GM21717 (cell line): ENCODE data around the gene IRAK2.
A peak's percentile ranks its signal among the peaks of the same experiment; 100 is the strongest.
"Not testable (repeated sequence)": the region's sequence is repeated elsewhere in the genome, so short reads cannot be mapped to it uniquely, and the experiment has no call there.

Experiments
- ATAC-seq: cut with Tn5 transposase; IDR thresholded peaks from one replicate; pipeline ENCODE4 v1.9.1; 2021; ENCODE audit warnings: mild to moderate bottlenecking, moderate library complexity; ENCODE audit not compliant: unreplicated experiment

IRAK2 gene

DNA sequence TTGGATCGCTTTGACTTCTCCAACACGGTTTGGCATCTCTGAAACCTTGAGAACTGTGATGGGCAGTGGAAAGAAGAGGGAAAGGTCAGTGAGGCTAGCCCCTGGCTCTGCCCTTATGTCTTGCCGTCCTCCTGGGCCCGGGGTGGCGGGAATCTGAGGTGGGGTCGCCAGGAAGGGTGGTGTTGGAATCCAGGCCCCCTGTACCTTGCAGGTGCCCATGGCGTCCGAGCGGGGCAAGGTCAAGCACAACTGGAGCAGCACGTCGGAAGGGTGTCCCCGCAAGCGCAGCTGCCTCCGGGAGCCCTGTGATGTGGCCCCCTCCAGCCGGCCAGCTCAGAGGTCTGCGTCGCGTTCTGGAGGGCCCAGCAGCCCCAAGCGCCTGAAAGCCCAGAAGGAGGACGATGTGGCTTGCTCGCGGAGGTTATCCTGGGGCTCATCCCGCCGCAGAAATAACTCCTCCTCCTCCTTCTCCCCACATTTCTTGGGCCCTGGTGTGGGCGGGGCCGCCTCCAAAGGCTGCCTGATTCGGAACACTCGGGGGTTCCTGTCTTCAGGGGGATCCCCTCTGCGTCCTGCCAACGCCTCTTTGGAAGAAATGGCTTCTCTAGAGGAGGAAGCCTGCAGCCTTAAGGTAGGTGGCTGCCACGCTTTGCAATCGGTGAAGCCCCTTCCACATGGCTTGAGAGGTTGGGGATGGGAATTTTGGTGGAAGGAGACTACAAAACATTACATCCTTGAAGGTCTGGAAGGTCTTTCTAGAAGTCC lies 84.4 kb downstream of the IRAK2 start:
- ATAC-seq: peak; percentile 23

DNA sequence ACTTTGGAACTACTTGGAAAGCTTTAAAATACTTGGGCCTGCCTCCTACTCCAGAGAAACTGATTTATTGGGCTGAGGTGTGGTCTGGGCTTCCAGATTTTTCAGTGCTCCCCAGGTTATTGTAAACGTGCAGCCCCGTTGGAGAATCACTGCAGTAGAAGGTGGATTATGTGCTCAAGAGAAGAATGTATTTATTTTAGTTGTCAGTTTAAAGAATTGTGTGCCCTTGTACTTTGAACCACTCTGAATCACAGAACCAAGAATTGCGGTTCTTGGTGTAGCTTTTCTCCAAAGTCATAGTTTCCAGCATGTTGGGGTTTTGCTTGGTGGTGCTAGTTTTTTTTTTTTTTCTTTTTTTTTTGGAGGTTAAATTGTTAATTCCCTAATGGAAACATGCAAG lies 85.1 kb downstream of the IRAK2 start:
- ATAC-seq: no peak

DNA sequence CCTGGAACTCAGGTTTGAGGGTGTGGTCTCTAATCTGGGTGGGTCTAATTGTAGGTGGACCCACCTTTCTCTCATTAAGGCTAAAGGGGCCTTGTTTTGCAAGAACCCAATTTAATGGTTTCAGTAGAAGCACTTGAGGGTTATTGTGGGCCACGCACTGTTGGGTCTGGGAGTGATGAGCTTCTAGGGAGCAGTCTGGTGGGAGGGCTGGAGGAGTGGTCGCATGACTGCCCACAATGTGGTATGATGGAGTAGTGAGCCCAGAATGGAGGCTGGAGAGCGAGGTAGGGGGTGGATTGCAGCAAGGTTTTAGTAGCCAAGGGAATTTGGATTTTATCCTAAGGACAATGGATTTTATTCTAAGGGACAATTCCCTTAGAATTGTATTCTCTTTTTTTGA lies 86.3 kb downstream of the IRAK2 start:
- no peak for ATAC-seq

DNA sequence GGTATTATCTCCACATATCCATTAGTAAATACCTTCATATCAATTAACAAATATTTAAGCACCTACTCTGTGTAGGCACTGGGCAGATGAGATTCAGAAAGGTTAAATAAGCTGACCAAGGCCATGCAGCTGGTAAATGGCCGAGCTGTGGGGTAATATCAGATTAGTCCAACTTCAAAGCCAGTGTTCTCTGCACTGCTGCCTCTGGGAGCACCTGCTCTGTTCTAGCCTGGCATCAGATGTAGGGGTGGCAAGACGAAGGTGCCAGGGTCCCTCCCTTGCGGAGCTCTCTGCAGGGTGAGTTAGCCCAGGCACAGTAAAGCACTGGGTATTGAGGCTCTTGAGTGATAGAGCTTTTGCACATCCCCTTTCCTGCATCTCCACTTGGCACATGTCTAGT lies 89.0 kb downstream of the IRAK2 start:
- ATAC-seq: no peak

DNA sequence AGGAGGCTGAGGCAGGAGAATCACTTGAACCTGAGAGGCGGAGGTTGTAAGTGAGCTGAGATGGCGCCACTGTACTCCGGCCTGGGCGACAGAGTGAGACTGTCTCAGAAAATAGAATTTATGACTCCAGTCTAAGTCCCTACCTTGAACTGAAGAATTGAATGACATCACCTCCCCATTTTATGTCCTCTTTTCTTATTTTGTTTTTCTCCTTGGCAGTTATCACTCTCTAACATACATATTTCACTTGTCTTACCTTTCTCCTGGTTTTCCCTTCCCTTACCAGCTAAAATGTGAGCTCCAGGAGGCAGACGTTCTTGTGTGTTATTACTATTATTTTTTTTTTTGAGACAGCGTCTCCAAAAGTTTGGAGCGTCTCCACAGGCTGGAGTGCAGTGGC lies 91.1 kb downstream of the IRAK2 start:
- ATAC-seq: no peak

DNA sequence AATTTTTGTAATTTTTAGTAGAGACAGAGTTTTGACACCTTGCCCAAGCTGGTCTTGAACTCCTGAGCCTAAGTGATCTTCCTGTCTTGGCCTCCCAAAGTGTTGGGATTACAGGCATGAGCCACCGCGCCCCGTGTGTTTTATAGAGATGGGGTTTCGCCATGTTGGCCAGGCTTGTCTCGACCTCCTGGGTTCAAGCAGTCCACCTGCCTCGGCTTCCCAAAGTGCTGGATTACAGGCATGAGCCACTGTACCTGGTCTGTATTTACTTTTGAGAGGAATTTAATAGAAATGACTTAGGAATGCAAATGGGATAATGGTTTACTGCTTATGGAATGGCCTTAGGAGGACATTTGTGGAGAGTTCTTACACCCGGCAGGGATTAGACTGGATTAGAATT lies 94.3 kb downstream of the IRAK2 start:
- no peak for ATAC-seq

DNA sequence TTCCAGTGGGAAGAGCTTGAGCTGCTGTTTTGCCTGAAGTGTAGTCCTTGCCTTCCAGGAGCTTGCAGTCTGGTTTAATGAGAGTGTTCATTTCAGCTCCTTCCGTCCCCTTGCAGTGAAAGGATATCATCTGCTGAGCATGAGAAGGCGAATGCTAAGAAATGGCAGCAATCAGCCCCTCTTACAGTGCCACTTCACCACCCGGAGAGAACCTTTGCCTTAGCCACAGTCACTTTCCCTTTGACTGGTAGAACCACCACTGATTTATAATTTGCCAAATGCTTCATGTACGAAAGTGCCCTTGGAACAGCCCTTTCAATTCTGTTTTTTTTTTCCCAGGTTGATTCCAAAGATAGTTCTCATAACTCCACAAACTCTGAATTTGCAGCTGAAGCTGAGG lies 95.1 kb downstream of the IRAK2 start:
- no peak for ATAC-seq

DNA sequence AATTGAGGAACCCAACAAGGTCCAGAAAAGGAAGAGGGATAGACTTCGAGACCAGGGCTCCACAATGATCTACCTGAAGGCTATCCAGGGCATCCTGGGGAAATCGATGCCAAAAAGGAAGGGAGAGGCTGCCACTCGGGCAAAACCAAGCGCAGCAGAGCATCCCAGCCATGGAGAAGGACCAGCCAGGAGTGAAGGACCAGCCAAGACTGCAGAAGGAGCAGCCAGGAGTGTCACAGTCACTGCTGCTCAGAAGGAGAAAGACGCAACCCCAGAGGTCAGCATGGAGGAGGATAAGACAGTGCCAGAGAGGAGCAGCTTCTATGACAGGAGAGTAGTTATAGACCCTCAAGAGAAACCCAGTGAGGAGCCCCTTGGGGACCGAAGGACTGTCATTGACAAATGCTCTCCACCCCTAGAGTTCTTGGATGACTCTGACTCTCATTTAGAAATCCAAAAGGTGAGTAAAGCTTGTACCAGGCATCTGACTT lies 95.5 kb downstream of the IRAK2 start:
- no peak for ATAC-seq

DNA sequence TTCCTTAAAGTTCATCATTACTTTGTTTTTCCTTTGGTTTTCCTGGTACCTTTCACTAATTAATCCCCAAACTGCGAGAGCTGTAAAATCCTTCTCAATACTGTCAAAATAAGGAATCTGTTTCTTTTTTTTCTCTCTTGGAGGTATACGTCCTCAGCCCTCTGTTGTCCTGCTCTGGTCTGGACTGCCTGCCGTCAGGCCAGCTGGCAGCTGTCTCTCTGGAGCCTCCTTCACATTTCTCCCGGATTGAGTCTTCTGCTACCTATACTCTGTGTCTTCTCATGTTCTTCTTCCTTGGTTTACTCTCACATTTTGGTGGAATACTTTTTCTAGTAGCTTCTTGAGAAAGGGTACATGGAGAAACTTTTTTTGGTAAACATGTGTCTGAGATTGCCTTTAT lies 97.3 kb downstream of the IRAK2 start:
- ATAC-seq: no peak

DNA sequence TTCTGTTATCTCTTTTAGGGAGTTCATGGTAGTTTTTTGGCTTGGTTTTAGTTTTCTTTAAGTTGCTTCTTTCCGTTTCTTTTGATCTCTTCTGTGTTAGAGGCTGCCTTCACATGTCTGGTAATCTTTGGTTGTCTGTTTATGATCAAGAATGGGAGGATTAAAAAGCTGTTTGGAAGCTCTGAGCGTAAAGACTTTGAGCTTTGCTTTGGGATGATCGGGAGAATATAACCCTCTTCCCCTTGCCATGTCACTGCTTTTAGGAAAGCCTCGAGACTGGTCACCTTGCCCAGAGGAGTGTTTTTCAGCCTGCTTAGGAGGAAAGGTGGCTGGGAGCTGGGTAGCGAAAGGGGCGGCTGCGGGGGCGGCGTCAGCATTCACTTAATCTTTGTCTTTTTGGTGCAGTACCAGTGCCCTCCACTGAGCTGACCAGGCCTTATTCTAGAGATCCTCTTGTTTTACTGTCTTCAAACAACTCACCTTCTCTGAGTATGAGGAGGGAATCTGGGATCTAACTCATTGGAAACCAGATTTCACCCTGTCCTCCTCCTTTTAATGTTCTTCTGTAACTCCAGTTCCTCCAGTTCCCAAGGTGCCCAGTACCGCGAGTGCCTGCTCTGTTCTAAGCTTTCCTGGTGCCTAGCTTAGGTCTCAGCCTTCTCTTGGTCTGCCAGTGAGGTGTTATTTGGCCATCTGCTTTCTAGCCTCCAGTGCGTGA lies 99.1 kb downstream of the IRAK2 start:
- ATAC-seq: no peak

DNA sequence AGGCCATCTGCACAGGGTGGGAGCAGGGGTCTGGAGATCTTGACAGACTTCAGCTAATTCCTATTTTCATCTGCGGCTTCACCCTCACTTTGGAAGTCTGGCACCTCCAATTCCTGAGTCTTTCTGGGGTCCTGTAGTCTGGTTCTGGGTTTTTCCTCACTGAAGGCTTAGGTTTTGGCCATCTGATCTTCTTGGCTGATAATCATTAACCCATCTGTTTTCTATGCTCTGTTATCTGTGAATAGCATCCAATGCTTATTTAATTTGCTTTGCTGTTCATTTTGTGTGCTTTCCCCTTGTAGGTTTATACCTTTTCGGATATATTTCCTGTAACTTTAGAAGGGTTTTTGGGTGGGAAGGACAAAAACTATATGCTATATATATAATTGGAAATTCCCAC lies 101.1 kb downstream of the IRAK2 start:
- ATAC-seq: no peak

DNA sequence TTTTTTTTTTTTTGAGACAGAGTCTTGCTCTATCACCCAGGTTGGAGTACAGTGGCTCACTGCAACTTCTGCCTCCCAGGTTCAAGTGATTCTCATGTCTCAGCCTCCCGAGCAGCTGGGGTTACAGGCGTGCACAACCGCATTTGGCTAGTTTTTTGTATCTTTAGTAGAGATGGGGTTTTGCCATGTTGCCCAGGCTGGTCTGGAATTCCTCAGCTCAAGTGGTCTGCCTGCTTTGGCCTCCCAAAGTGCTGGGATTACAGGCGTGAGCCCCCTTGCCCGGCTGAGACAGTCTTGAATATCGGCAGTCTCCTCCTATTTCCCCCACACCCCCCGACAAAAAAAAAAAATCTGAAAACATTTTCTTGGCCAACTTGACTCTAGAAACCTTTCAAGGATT lies 102.2 kb downstream of the IRAK2 start:
- not testable (repeated sequence) for ATAC-seq

DNA sequence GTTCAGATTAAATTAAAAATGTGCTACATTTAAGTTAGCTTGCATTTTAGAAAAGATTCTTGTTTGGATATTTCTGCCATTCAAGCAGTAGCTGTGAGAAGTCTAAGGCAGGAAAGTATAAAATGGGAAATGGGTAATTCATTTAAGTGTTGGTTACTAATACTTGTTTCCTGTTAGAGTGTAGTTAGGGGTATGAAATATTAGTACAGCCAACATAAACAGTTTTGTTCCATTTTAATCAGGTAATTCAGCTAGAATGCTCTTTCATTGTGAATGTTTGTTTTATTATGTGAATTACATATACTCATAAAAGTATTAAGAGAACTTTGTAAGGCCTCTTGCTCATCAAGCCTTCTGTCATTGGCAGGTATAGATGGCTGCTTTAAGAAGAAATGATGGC lies 103.4 kb downstream of the IRAK2 start:
- no peak for ATAC-seq

DNA sequence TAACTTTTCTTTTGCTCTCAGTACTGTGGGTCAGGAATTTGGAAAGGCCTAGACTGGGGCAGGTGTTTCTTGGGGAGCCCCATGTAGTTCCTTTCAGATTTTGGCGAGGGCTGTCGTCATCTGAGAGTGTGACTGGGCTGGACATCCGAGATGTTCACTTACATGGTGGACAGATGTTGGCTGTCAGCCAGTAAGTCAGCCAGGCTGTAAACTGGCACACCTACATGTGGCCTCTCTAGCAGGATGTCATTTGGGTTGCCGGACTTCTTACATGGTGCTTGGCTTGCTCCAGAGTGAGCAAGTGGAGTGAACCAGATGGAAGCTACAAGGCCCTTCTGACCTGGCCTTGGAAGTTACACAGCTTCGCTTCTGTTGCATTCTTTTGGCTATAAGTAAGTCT lies 104.2 kb downstream of the IRAK2 start:
- ATAC-seq: no peak

DNA sequence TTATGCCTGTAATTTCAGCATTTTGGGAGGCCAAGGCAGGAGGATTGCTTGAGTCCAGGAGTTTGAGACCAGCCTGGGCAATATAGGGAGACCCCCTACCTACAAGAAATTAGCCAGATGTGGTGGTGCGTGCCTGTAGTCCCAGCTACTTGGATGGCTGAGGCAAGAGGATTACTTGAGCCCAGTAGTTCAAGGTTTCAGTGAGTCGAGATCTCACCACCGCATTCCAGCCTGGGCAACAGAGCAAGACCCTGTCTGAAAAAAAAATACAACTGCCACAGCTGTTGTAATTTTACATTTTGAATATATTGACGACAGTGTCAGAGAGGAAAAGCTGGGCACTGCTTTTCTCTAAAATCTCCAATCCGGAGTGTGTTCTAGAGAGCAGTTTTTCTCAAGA lies 104.7 kb downstream of the IRAK2 start:
- ATAC-seq: no peak

DNA sequence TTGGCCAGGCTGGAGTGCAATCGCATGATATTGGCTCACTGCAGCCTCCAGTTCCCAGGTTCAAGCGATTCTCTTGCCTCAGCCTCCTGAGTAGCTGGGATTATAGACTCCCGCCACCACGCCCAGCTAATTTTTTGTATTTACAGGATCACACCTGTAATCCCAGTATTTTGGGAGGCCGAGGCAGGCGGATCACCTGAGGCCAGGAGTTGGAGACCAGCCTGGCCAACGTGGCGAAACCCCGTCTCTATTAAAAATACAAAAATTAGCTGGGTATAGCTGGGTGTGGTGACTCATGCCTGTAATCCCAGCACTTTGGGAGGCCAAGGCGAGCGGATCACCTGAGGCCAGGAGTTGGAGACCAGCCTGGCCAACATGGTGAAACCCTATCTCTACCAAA lies 107.8 kb downstream of the IRAK2 start:
- ATAC-seq: not testable (repeated sequence)

DNA sequence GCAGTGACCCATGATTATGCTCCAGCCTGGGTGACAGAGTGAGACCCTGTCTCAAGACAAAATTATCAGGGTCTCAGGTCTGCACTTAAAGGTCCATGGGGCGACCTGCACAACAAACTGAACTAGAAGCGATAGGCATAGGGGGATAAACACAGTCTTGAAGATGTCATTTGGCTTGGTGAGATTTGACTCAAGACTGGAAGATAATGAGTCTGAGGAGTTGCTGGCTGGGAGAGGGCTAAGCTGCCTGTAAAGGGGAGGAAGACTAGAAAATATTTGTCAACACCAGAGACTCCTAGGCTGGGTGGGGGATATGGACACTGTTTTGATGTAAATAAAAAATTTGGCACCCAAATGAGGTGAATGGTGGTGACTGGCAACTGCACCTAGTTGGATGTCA lies 108.3 kb downstream of the IRAK2 start:
- ATAC-seq: no peak

DNA sequence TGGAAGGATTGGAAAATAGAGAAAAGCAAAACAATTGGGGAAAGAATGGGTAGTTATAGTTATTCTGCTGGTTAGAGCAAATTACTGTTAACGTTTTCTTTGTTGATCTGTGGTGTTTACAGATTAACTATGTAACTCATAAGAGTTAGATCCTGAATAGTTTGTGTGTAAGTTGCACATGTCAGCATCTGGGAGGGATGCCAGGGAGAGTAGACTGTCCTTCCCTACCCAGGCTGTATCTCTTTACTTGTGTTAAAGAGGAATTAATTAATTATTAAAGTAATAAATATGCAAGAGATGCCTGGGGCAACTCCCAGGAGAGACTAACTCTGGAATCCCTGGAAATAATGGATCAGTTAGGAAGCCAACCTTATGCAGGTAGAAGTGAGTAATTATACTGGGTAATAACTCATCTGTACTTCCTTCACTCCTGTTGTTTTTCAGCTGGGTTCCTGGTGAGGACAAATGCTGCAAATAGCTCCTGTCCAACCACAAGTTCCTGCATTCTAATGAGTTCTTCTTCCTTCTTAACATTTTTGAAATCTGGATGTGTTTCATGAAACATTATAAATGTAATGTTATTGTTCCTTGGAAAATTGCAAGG lies 109.1 kb downstream of the IRAK2 start:
- no peak for ATAC-seq

DNA sequence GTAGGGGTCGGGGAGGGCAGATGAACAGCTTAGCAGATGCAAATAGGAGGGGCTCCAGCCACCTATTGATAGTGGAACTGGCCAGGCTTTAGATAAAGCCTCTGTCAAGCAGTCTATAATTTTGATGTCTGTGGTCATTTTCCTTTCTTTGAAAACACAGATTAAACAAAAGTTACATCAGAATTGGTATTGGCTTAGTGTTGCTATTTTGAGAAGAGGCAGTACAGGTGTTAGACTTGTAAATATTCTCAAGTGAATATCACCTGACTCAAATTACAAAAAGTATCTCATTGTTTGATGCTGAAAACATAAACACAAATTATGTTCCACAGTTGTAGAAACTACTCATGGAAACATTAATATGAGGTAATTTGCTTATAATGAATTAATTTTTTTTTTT lies 109.9 kb downstream of the IRAK2 start:
- ATAC-seq: no peak

DNA sequence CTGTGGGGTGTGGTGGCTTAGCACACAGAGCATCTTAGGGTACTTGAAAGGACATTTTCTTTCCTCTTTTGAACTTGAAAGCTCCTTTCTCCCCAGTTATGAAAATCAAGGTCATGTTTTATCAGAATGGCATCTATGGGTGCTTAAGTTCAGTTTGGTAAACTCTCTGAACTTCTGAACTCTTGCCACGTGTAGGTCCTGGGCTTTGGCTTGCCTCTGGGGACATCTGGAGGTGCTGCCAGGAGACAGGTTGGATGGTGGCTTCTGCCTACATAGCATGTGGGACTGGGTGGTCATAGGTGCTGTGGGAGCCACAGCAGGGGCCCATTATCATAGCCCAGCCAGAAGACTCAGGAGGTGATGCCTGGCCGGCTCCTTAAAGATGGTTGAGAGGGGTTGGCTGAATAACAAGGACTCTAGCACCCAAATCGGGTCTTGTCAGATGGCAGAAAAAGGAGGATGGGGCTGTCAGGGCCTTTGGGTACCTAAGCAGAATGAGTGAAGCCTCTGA lies 112.5 kb downstream of the IRAK2 start:
- ATAC-seq: no peak

DNA sequence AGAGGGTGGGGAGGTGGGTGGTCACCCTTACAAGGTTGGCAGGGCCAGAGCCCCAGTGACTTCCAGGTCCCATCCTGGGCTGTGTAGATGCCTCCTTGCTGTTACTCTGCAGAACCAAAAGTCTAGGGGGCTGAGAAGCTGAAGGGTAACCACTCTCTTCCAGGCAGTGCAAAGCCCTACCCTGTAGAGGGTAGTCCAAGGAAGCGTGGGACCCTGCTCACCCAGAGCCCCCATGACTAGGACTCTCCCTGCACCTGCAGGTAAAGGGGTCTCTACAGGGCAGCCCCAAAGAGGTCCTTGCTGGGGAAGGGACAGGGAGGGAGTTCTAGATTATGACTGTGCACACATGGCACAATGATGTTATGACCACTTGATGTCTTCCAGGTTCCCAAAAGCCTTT lies 113.8 kb downstream of the IRAK2 start:
- ATAC-seq: no peak
